SU-DHL-6 (cell line): ENCODE measurements around the gene ZBTB8B.

Experiments used
- H2AFZ ChIP-seq: fragments of 200-600 bp; sonication (generic); 2 replicates; pipeline ENCODE4 v1.6.1; 2014; ENCODE audit warnings: low read depth, mild to moderate bottlenecking, moderate library complexity, mixed read lengths, antibody characterized with exemption, low read length; ENCODE audit not compliant: severe bottlenecking
- H3F3A ChIP-seq: fragments of 200-600 bp; shearing (Covaris generic); 2 replicates; pipeline ENCODE4 v1.6.0; 2016; ENCODE audit warnings: antibody characterized with exemption, mild to moderate bottlenecking; ENCODE audit not compliant: insufficient read depth
- H3K27ac ChIP-seq: fragments of 200-600 bp; sonication (generic); 2 replicates; pipeline ENCODE4 v1.5.1; 2016; ENCODE audit warnings: low read depth, mild to moderate bottlenecking, low read length, moderate library complexity, mixed read lengths
- H3K27me3 ChIP-seq: fragments of 200-600 bp; sonication (generic), shearing (Covaris generic); 2 replicates; pipeline ENCODE4 v1.6.0; 2014; ENCODE audit warnings: mild to moderate bottlenecking, low read length
- H3K36me3 ChIP-seq: fragments of 200-600 bp; sonication (generic); 2 replicates; pipeline ENCODE4 v1.6.1; 2014; ENCODE audit warnings: mild to moderate bottlenecking, low read length, mixed read lengths
- H3K4me2 ChIP-seq: fragments of 300-600, 200-600 bp; shearing (Covaris generic), sonication (generic); 2 replicates; pipeline ENCODE4 v1.6.0; 2014; ENCODE audit warnings: low read length, low read depth, mild to moderate bottlenecking; ENCODE audit not compliant: poor library complexity, severe bottlenecking
- H3K4me3 ChIP-seq: fragments of 200-600 bp; sonication (generic); 2 replicates; pipeline ENCODE4 v1.5.1; 2014; ENCODE audit warnings: antibody characterized with exemption, low read length, mild to moderate bottlenecking, mixed read lengths; ENCODE audit not compliant: insufficient read depth, poor library complexity, severe bottlenecking
- H3K79me2 ChIP-seq: fragments of 200-600 bp; sonication (generic); 2 replicates; pipeline ENCODE4 v1.6.1; 2014; ENCODE audit warnings: mild to moderate bottlenecking, low read length, moderate library complexity; ENCODE audit not compliant: insufficient read depth
- H3K9ac ChIP-seq: fragments of 200-600 bp; sonication (generic); 2 replicates; pipeline ENCODE4 v1.7.0; 2014; ENCODE audit warnings: mild to moderate bottlenecking, low read length
- H3K9me2 ChIP-seq: fragments of 200-600 bp; sonication (generic); replicated peaks from 2 replicates; pipeline ENCODE4 v1.6.1; 2014; ENCODE audit warnings: low read length; ENCODE audit not compliant: insufficient read depth
- H3K9me3 ChIP-seq: fragments of 200-600 bp; sonication (generic); 2 replicates; pipeline ENCODE4 v1.6.1; 2014; ENCODE audit warnings: low read length, mixed read lengths; ENCODE audit not compliant: insufficient read depth
- H4K20me1 ChIP-seq: fragments of 200-600 bp; sonication (generic); 2 replicates; pipeline ENCODE4 v1.6.1; 2014; ENCODE audit warnings: low read depth, mild to moderate bottlenecking, antibody characterized with exemption, low read length, moderate library complexity, mixed read lengths
- CTCF ChIP-seq: fragments of 200-600 bp; sonication (generic); IDR thresholded peaks from one replicate; pipeline ENCODE4 v1.5.1; 2017; ENCODE audit warnings: antibody characterized with exemption, mild to moderate bottlenecking, low read length, moderate library complexity; ENCODE audit not compliant: insufficient read depth, poor library complexity, severe bottlenecking
- EZH2phosphoT487 ChIP-seq: fragments of 200-600 bp; sonication (generic), shearing (Covaris generic); conservative IDR thresholded peaks from 2 replicates; pipeline ENCODE4 v1.6.1; 2018; ENCODE audit warnings: mild to moderate bottlenecking, antibody characterized with exemption, low read length, moderate library complexity, mixed read lengths

Gene ZBTB8B

DNA sequence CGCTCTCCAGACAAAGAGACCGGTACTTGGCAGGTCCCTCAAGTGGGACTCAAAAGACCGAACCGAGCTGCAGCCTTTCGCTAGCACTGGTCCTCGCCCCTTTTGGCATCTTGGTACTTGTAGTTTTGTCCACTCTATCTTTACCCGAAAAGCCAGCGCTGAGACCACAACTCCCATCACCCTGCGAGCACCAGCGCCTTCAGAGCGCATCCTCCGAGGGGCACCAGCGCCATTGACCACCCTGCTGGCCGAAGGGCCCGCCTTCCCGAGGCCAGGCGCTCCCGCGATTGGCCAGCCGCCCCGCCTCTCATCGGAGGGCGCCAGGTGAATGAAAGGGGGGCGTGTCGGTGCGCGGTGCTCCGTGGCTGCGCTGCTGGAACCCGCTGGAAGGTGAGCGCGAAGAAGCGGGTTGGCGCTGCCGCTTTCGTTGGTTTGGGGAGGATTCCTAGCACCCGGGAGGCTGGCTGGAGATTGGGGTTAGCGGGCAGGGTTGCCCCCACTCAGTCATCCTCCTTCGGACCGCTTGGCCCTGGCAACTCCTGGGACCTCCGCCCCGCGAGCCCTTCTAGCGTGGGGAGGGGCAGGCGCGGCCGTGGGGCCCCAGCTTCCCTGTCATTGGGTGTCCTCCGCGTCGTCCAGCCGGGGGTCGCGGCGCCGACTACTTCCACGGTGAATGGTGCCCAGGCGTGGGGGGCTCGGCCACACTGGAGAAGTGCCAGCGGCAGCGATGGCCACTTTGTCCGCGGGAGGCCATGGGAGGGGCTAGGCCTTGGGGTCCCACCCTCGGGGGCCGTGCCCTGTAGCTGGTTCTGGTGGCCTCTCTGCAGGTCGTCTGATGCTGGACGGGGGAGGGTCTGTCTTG is at the start of gene ZBTB8B:
TSS of gene ZBTB8B (plus strand) at position 357 of the 862 bp plus-strand sequence. CDS start 5,553 bp downstream, outside the sequence.
- Histone ChIP-seq H3K9me2 (no peaks in the 10 kb centered on the region), H3K27me3 (no peaks in the 10 kb centered on the region), H3K9me3 (no peaks in the 10 kb centered on the region), H2AFZ (no peak within 1 kb of the TSS), H4K20me1 (no peaks in the 10 kb centered on the region), H3K9ac (no peak within 1 kb of the TSS), H3F3A (no peaks in the 10 kb centered on the region), H3K4me3 (no peak within 1 kb of the TSS), H3K4me2 (no peak within 1 kb of the TSS), H3K27ac (no peak within 1 kb of the TSS), H3K79me2 (no peaks in the 10 kb centered on the region), H3K36me3 (no peaks in the 10 kb centered on the region)
- TF ChIP-seq EZH2phosphoT487 (no peak), CTCF (no peak)

GRCh38 chr1:32421775-32422174 is 43.1 kb upstream of the ZBTB8B start:
- no peaks in the 10 kb centered on the region for H3K9me2 ChIP-seq
- no peaks in the 10 kb centered on the region for H4K20me1 ChIP-seq
- no peaks in the 10 kb centered on the region for H3K36me3 ChIP-seq
- no peak overlapping the region for H2AFZ ChIP-seq
- no peak overlapping the region for H3K9ac ChIP-seq
- H3K79me2 ChIP-seq, result no peaks in the 10 kb centered on the region
- H3K27ac ChIP-seq, result no peak overlapping the region
- no peaks in the 10 kb centered on the region for H3K9me3 ChIP-seq
- no peaks in the 10 kb centered on the region for H3K27me3 ChIP-seq
- TF ChIP-seq CTCF (no peak), EZH2phosphoT487 (no peak)
- H3K4me3 ChIP-seq, result no peak overlapping the region
- H3K4me2 ChIP-seq, result no peak overlapping the region
- H3F3A ChIP-seq, result no peaks in the 10 kb centered on the region

DNA sequence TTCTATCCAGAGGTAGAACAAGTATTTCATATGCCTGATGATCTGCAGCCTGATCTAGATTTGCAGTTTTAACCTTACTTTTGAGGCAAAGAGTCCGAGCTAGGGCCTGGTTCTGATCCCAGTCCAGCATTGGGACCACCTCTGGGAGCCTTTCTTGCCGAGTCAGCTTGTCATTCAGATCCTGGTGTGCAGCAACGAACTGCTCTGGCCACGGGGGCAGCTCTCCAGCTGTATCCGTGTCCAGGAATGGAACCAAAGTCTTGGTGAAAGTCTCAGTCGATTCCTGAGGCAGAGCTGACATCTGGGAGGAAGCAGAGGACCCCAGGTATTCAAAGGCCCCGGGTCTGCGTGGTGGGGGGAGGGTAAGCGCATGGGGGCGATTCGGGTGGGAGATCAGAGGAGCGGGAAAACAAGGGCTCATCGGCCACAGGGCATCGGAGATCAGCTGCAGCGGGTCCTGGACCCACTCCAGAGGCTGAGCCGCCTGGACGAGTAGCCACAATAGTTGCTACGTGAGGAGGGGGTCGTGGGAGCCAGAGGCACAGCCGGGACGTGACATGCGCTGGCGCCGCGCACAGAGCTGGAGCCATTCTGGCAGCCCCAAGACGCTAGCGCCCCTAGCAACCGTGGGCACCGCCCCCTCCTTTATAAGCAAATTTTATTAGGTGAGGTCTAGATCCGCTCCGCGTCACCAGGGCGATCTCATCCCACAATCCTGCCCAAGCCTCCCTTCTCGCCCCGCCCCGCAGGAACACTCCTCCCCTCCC is 38.2 kb upstream of the ZBTB8B start:
- Histone ChIP-seq H3K9me3 (no peaks in the 10 kb centered on the region), H3F3A (no peaks in the 10 kb centered on the region), H3K27ac (no peak overlapping the region), H3K27me3 (no peaks in the 10 kb centered on the region), H3K79me2 (no peaks in the 10 kb centered on the region), H3K9me2 (no peaks in the 10 kb centered on the region), H2AFZ (no peak overlapping the region), H3K36me3 (no peaks in the 10 kb centered on the region), H3K4me2 (no peak overlapping the region), H3K9ac (no peak overlapping the region), H3K4me3 (no peak overlapping the region), H4K20me1 (no peaks in the 10 kb centered on the region)
- TF ChIP-seq CTCF (no peak), EZH2phosphoT487 (no peak)
